GM12875 (cell line): ENCODE data around the gene MAD2L1BP.
"Not testable (repeated sequence)": the region's sequence is repeated elsewhere in the genome, so short reads cannot be mapped to it uniquely, and the experiment has no call there.

Source experiments
- H3K4me3 ChIP-seq: one replicate; pipeline ENCODE4 v1.5.1; 2011; ENCODE audit warnings: low read depth, low read length, control low read depth
- CTCF ChIP-seq: IDR thresholded peaks from 2 replicates; pipeline ENCODE4 v1.5.1; 2011; ENCODE audit warnings: low read depth, mild to moderate bottlenecking, control low read depth, inconsistent platforms, low read length, moderate library complexity, borderline replicate concordance; ENCODE audit not compliant: insufficient read depth

The MAD2L1BP gene

DNA sequence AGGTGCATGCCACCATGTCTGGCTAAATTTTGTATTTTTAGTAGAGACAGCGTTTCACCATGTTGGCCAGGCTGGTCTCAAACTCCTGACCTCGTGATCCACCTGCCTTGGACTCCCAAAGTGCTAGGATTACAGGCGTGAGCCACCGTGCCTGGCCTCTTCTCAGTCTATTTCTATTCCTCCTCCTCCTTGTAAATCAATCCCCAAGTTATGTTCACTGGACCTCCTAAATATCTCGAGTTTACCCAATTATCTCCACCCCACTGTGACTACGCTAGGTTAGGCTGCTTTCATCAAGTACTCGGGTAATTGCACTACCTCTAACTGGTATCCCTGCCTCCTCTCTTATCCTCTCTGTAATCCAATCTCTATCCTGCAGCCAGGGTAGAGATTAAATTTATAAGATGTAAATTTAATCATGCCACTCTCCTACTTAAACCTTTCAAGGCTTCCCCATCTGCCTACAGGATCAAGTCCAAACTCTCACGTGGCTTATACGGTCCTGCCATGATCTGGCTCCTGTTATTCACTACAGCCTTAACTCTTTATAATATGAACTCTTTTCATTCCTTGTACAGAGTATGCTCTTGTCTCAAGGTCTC, 837 bp upstream of the MAD2L1BP start:
- no peak overlapping the region for H3K4me3 ChIP-seq

DNA sequence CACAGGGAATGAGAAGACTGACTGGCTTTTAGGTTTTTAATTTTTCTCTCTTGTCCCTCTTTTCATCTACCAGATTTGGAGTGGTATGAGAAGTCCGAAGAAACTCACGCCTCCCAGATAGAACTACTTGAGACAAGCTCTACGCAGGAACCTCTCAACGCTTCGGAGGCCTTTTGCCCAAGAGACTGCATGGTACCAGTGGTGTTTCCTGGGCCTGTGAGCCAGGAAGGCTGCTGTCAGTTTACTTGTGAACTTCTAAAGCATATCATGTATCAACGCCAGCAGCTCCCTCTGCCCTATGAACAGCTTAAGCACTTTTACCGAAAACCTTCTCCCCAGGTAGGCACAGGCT, 644 bp downstream of the MAD2L1BP start:
- TF ChIP-seq CTCF: no peak
- peak overlapping the region; percentile 73 for H3K4me3 ChIP-seq

More for the DNA sequence above, 837 bp upstream of the MAD2L1BP start:
- TF ChIP-seq CTCF: no peak

- no peak overlapping the region for H3K4me3 ChIP-seq
- no peak for TF ChIP-seq CTCF
Observed at GRCh38 chr6:43639984-43640800, 4.6 kb downstream of the MAD2L1BP start.

DNA sequence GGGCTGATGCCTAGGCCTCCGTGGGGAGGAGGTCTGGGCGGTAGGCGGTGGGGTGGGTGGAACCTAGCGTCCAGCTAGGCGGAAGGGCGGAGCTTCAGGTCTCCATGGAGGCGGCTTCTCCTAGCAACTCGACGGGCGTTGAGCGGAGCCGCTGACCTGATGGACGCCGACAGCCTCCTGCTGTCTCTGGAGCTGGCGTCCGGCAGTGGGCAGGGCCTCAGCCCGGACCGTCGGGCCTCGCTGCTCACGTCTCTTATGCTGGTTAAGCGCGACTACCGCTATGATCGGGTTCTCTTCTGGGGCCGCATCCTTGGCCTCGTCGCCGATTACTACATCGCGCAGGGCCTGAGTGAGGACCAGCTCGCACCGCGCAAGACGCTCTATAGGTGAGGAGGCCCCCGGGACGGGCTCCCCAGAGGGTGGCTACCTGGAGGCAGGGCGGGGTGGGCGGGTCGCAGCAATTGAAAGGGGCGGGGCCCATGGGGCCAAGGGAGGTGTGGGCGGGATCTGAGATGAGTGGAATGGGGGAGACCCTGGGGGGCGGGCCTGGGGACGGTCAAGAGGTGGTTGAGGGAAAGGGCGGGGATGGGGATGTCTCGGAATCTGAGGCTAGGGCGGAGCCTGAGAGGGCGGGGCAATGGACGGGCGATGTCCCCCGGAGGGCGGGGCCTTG, 9.4 kb downstream of the MAD2L1BP start, which contains the start of gene RSPH9:
TSS of gene RSPH9 (plus strand) at position 97 of the 673 bp plus-strand sequence. CDS start at position 160, 63 bp downstream.
- H3K4me3 ChIP-seq: no peak within 1 kb of the TSS
- TF ChIP-seq CTCF: no peak

GRCh38 chr6:43645613-43645964, 9.9 kb downstream of the MAD2L1BP start:
- H3K4me3 ChIP-seq: no peak overlapping the region
- no peak for TF ChIP-seq CTCF

- no peak for TF ChIP-seq CTCF
- no peak overlapping the region for H3K4me3 ChIP-seq
Observed at GRCh38 chr6:43647613-43648012, 12.0 kb downstream of the MAD2L1BP start.

DNA sequence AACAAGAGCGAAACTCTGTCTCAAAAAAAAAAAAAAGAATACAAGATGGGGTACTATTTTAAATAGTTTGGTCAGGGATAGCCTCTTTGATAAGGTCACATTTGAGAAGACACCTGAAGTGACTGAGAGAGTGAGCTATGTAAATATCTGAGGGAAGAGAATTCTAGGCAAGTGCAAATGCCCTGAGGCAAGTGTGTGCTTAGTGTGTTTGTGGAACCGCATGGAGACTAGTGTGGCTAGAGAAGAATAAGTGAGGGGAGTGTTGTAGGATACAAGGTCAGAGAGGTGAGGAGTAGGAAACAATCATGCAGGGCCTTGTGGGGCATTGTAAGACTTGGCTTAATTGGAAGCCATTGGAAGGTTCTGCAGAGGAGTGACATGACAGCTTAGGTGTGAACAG, 12.6 kb downstream of the MAD2L1BP start:
- TF ChIP-seq CTCF: no peak

DNA sequence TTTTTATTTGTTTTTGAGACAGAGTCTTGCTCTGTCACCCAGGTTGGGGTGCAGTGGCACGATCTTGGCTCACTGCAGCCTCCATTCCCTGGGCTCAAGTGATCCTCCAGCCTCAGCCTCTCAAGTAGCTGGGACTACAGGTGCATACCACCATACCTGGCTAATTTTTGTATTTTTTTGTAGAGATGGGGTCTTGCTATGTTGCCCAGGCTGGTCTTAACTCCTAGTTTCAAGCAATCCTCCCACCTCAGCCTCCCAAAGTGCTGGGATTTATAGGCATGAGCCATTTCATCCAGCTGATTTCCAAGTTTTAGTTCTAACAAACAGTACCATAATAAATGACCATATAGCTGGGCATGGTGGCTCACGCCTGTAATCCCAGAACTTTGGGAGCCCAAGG, 17.2 kb downstream of the MAD2L1BP start:
- not testable (repeated sequence) for H3K4me3 ChIP-seq

More for the DNA sequence above, 12.6 kb downstream of the MAD2L1BP start:
- H3K4me3 ChIP-seq: no peak overlapping the region
